VCaP (cell line): ENCODE results near the gene MCF2L.

Experiments
- H3K27ac ChIP-seq: fragments of 450-650 bp; 2 replicates; pipeline ENCODE4 v1.5.1; 2017
- TF ChIP-seq, protein P1 (sequence below): fragments of 450-650 bp; conservative IDR thresholded peaks from 2 replicates; pipeline ENCODE4 v1.5.1; 2017; ENCODE audit warnings: mild to moderate bottlenecking, moderate library complexity

Gene MCF2L

GRCh38 chr13:112987682-112988024 is 18.6 kb downstream of the MCF2L start:
- TF ChIP-seq, protein P1, sequence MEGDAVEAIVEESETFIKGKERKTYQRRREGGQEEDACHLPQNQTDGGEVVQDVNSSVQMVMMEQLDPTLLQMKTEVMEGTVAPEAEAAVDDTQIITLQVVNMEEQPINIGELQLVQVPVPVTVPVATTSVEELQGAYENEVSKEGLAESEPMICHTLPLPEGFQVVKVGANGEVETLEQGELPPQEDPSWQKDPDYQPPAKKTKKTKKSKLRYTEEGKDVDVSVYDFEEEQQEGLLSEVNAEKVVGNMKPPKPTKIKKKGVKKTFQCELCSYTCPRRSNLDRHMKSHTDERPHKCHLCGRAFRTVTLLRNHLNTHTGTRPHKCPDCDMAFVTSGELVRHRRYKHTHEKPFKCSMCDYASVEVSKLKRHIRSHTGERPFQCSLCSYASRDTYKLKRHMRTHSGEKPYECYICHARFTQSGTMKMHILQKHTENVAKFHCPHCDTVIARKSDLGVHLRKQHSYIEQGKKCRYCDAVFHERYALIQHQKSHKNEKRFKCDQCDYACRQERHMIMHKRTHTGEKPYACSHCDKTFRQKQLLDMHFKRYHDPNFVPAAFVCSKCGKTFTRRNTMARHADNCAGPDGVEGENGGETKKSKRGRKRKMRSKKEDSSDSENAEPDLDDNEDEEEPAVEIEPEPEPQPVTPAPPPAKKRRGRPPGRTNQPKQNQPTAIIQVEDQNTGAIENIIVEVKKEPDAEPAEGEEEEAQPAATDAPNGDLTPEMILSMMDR: no peak
- H3K27ac ChIP-seq: no peak overlapping the region

GRCh38 chr13:112990783-112991182 is 21.8 kb downstream of the MCF2L start:
- peak overlapping the region; percentile 41; the same call in 1 of the 2 replicates for H3K27ac ChIP-seq
- TF ChIP-seq, protein P1: no peak

- peak overlapping the region; percentile 41; the same call in 1 of the 2 replicates for H3K27ac ChIP-seq
- TF ChIP-seq, protein P1: no peak
Observed at GRCh38 chr13:112991609-112992008, 22.6 kb downstream of the MCF2L start.

- H3K27ac ChIP-seq: no peak overlapping the region
- TF ChIP-seq, protein P1: no peak
Observed at GRCh38 chr13:112992931-112993680, 24.1 kb downstream of the MCF2L start.

- TF ChIP-seq, protein P1: no peak
- no peak overlapping the region for H3K27ac ChIP-seq
Observed at GRCh38 chr13:112994084-112994780, 25.2 kb downstream of the MCF2L start.

- TF ChIP-seq, protein P1: no peak
Observed at GRCh38 chr13:112994781-112995355, 25.9 kb downstream of the MCF2L start.

DNA sequence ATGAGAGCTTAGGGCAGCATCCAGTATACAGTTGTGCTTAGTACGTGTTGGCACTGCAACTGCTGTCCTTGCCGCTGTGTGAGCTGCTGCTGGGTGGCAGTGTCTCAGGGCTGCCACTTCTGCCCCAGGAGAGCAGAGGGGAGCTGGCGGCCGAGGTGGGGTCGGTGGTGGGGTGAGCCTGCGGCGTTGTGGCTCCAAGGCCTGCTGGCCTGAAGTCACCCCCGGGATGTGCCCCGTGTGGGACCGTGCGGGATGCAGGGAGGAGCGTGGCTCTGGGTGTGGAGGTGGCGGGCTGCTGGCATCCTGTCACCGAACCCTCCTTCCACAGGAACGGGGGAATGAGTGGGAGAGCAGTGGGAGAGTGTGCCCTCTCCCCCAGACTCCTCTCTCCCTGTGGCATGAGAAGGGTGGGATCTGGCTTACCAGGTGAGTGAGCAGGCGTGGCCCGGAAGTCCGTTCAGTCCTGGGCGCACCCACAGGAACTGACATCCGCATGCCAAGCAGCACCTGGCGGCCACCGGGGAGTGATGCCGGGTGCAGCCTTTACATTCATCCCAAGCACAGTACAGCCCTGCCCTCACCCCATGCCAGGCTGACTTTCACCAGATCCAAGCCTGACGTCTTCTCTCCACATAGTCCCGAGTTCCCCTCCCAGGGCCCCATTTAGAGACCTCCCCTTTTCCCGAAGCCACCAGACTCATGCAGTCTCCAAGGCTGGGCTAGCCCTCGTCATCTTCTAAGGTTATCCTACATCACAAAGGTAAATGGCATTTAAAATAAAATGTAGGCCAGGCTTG is 26.6 kb downstream of the MCF2L start:
- H3K27ac ChIP-seq: no peak overlapping the region
- TF ChIP-seq, protein P1: no peak

More at GRCh38 chr13:112994781-112995355, 25.9 kb downstream of the MCF2L start:
- H3K27ac ChIP-seq: no peak overlapping the region
